ENCODE data around the gene MFN1. TPM values are rescaled to one million over a fixed set of nuclear protein-coding genes. Genes with fewer than 3 reads are reported as not detected.
"Not testable (repeated sequence)": the region's sequence is repeated elsewhere in the genome, so short reads cannot be mapped to it uniquely, and the experiment has no call there.

MFN1 gene
- total and polyA plus RNA-seq, 7 donors = 8.6 to 42.1 (median 27.6) TPM

- TF ChIP-seq EP300 (IDR thresholded peaks at IDR 0.05) (no peak), POLR2AphosphoS5 (IDR thresholded peaks at IDR 0.05) (no peak), POLR2A (IDR thresholded peaks at IDR 0.05) (no peak)
- DNase-seq = no peak
- Histone ChIP-seq H3K36me3 (no peaks in the 10 kb centered on the region), H3K27ac (no peak overlapping the region), H3K4me1 (no peaks in the 10 kb centered on the region), H3K27me3 (no peaks in the 10 kb centered on the region), H3K4me3 (no peak overlapping the region), H3K9me3 (no peaks in the 10 kb centered on the region)
- intact Hi-C loops (cut with DNase I) = no loop called here
- 65 to 66% methylated on average over 3 of the region's 3 CpGs for WGBS, 2 donors
Observed at GRCh38 chr3:179301645-179302044, 45.9 kb upstream of the MFN1 start.

GRCh38 chr3:179302111-179302510, 45.4 kb upstream of the MFN1 start:
- 84 to 87% methylated on average over 7 of the region's 7 CpGs for WGBS, 2 donors
- no peak overlapping the region for H3K4me3 ChIP-seq

GRCh38 chr3:179304605-179305004, 42.9 kb upstream of the MFN1 start:
- no peak overlapping the region for H3K4me3 ChIP-seq
- H3K4me1 ChIP-seq = no peaks in the 10 kb centered on the region
- WGBS, 2 donors = 20 to 25% methylated on average over 2 of the region's 2 CpGs
- intact Hi-C loops (cut with DNase I) = no loop called here
- no peak for TF ChIP-seq POLR2A (IDR thresholded peaks at IDR 0.05)
- TF ChIP-seq POLR2AphosphoS5 (IDR thresholded peaks at IDR 0.05) = no peak
- no peak for TF ChIP-seq CTCF (IDR thresholded peaks at IDR 0.05)
- no peak for TF ChIP-seq EP300 (IDR thresholded peaks at IDR 0.05)
- no peak overlapping the region for H3K27ac ChIP-seq
- no peaks in the 10 kb centered on the region for H3K9me3 ChIP-seq
- no peaks in the 10 kb centered on the region for H3K36me3 ChIP-seq
- DNase-seq = no peak
- no peaks in the 10 kb centered on the region for H3K27me3 ChIP-seq

More at GRCh38 chr3:179302111-179302510, 45.4 kb upstream of the MFN1 start:
- no peak for DNase-seq
- Histone ChIP-seq H3K9me3 (no peaks in the 10 kb centered on the region), H3K4me1 (no peaks in the 10 kb centered on the region), H3K27me3 (no peaks in the 10 kb centered on the region), H3K36me3 (no peaks in the 10 kb centered on the region), H3K27ac (no peak overlapping the region)
- intact Hi-C loops (cut with DNase I) = no loop called here
- TF ChIP-seq POLR2AphosphoS5 (IDR thresholded peaks at IDR 0.05) (no peak), EP300 (IDR thresholded peaks at IDR 0.05) (no peak), CTCF (IDR thresholded peaks at IDR 0.05) (no peak), POLR2A (IDR thresholded peaks at IDR 0.05) (no peak)

GRCh38 chr3:179307362-179307761, 40.1 kb upstream of the MFN1 start:
- H3K9me3 ChIP-seq; H3K36me3 ChIP-seq; H3K27ac ChIP-seq; H3K4me1 ChIP-seq; intact Hi-C loops (cut with DNase I); H3K27me3 ChIP-seq; H3K4me3 ChIP-seq; DNase-seq: not testable (repeated sequence)
- 79 to 81% methylated on average over 2 of the region's 2 CpGs for WGBS, 2 donors

- no peaks in the 10 kb centered on the region for H3K36me3 ChIP-seq
- no peak for DNase-seq
- TF ChIP-seq EP300 (IDR thresholded peaks at IDR 0.05) (no peak), CTCF (IDR thresholded peaks at IDR 0.05) (no peak), POLR2AphosphoS5 (IDR thresholded peaks at IDR 0.05) (no peak), POLR2A (IDR thresholded peaks at IDR 0.05) (no peak)
- no peaks in the 10 kb centered on the region for H3K27me3 ChIP-seq
- no peaks in the 10 kb centered on the region for H3K9me3 ChIP-seq
- intact Hi-C loops (cut with DNase I) = no loop called here
- no peak overlapping the region for H3K4me3 ChIP-seq
- H3K27ac ChIP-seq = no peak overlapping the region
- H3K4me1 ChIP-seq = no peaks in the 10 kb centered on the region
Observed at GRCh38 chr3:179308001-179308400, 39.5 kb upstream of the MFN1 start.
